HEK293 (cell line): ENCODE results near the gene MOK.

Source experiments
- CTCF ChIA-PET: fragments of 350-600 bp; formaldehyde crosslinking; extraction: SDS; loops from one replicate; lab custom pipeline; 2021; ENCODE audit warnings: antibody characterized with exemption; lab: Yijun Ruan, JAX
- POLR2A ChIA-PET: fragments of 300-600 bp; formaldehyde crosslinking; extraction: SDS; loops from one replicate; lab custom pipeline; 2020; ENCODE audit warnings: antibody characterized with exemption, inconsistent platforms; lab: Yijun Ruan, JAX
- H3K27ac ChIP-seq: fragments of 200-500 bp; sonication (Bioruptor generic); 2 replicates; pipeline ENCODE4 v1.5.1; 2014; ENCODE audit warnings: low read depth, low read length, control low read depth, inconsistent platforms; ENCODE audit errors: extremely low read depth
- H3K36me3 ChIP-seq, 2 experiments: fragments of 200-500 bp in 1 of 2; sonication (Bioruptor generic) in 1 of 2; 1 replicate in 1 of 2; 2 replicates in 1 of 2; pipeline ENCODE4 v1.5.1; 2014 to 2017; ENCODE audit warnings: inconsistent platforms in 2 of 2, low read length in 2 of 2; ENCODE audit not compliant: control insufficient read depth in 2 of 2, insufficient read depth in 1 of 2
- H3K4me1 ChIP-seq: fragments of 200-500 bp; sonication (Bioruptor generic); 2 replicates; pipeline ENCODE4 v1.5.1; 2014; ENCODE audit warnings: mild to moderate bottlenecking, low read length, inconsistent platforms; ENCODE audit not compliant: control insufficient read depth, insufficient read depth
- H3K4me3 ChIP-seq: 2 replicates; pipeline ENCODE4 v1.5.1; 2011; ENCODE audit warnings: low read depth, mild to moderate bottlenecking, control low read depth, low read length, moderate library complexity
- H3K9me3 ChIP-seq: fragments of 200-500 bp; sonication (Bioruptor generic); 2 replicates; pipeline ENCODE4 v1.5.1; 2014; ENCODE audit warnings: low read depth, low read length, inconsistent platforms; ENCODE audit not compliant: control insufficient read depth, insufficient read depth
- ATF2 ChIP-seq: fragments of 450-650 bp; formaldehyde crosslinking; IDR thresholded peaks from 2 replicates; pipeline ENCODE4 v1.5.1; 2016; ENCODE audit warnings: missing biosample characterization, missing genetic modification characterization, low read depth
- BCL11B ChIP-seq: fragments of 450-650 bp; formaldehyde crosslinking; IDR thresholded peaks from 2 replicates; pipeline ENCODE4 v1.5.1; 2016; ENCODE audit warnings: low read depth, missing biosample characterization, missing genetic modification characterization
- GLI4 ChIP-seq: fragments of 450-650 bp; formaldehyde crosslinking; IDR thresholded peaks from 2 replicates; pipeline ENCODE4 v1.5.1; 2016; ENCODE audit warnings: missing biosample characterization, missing genetic modification characterization
- HIC1 ChIP-seq: fragments of 450-650 bp; formaldehyde crosslinking; IDR thresholded peaks from 2 replicates; pipeline ENCODE4 v1.5.1; 2016; ENCODE audit warnings: missing biosample characterization, missing genetic modification characterization
- KLF9 ChIP-seq: fragments of 450-650 bp; formaldehyde crosslinking; IDR thresholded peaks from 2 replicates; pipeline ENCODE4 v1.5.1; 2016; ENCODE audit warnings: missing biosample characterization, missing genetic modification characterization, low read depth
- OSR2 ChIP-seq: fragments of 450-650 bp; formaldehyde crosslinking; IDR thresholded peaks from 2 replicates; pipeline ENCODE4 v1.5.1; 2016; ENCODE audit warnings: missing biosample characterization, missing genetic modification characterization
- SP3 ChIP-seq: fragments of 450-650 bp; formaldehyde crosslinking; IDR thresholded peaks from 2 replicates; pipeline ENCODE4 v1.5.1; 2016; ENCODE audit warnings: missing biosample characterization, missing genetic modification characterization
- YY2 ChIP-seq: fragments of 450-650 bp; formaldehyde crosslinking; IDR thresholded peaks from 2 replicates; pipeline ENCODE4 v1.5.1; 2016; ENCODE audit warnings: missing biosample characterization, missing genetic modification characterization
- ZBTB10 ChIP-seq: fragments of 450-650 bp; formaldehyde crosslinking; IDR thresholded peaks from 2 replicates; pipeline ENCODE4 v1.5.1; 2016; ENCODE audit warnings: missing biosample characterization, missing genetic modification characterization
- ZBTB7A ChIP-seq: fragments of 450-650 bp; formaldehyde crosslinking; IDR thresholded peaks from 2 replicates; pipeline ENCODE4 v1.5.1; 2016; ENCODE audit warnings: low read depth, missing biosample characterization, missing genetic modification characterization
- ZEB2 ChIP-seq: fragments of 450-650 bp; formaldehyde crosslinking; IDR thresholded peaks from 2 replicates; pipeline ENCODE4 v1.5.1; 2016; ENCODE audit warnings: missing biosample characterization, missing genetic modification characterization
- ZNF184 ChIP-seq: fragments of 450-650 bp; IDR thresholded peaks from 2 replicates; pipeline ENCODE4 v1.5.1; 2018; ENCODE audit warnings: missing biosample characterization, mild to moderate bottlenecking, missing genetic modification characterization
- ZNF211 ChIP-seq: fragments of 450-650 bp; formaldehyde crosslinking; IDR thresholded peaks from 2 replicates; pipeline ENCODE4 v1.5.1; 2016; ENCODE audit warnings: low read depth, missing biosample characterization, missing genetic modification characterization
- ZNF248 ChIP-seq: fragments of 450-650 bp; formaldehyde crosslinking; IDR thresholded peaks from 2 replicates; pipeline ENCODE4 v1.5.1; 2017; ENCODE audit warnings: missing biosample characterization, missing genetic modification characterization
- ZNF292 ChIP-seq: fragments of 450-650 bp; formaldehyde crosslinking; IDR thresholded peaks from 2 replicates; pipeline ENCODE4 v1.5.1; 2016; ENCODE audit warnings: low read depth, missing biosample characterization, missing genetic modification characterization, borderline replicate concordance
- ZNF324 ChIP-seq: fragments of 450-650 bp; formaldehyde crosslinking; IDR thresholded peaks from 2 replicates; pipeline ENCODE4 v1.5.1; 2016; ENCODE audit warnings: missing biosample characterization, missing genetic modification characterization
- ZNF354C ChIP-seq: fragments of 450-650 bp; formaldehyde crosslinking; IDR thresholded peaks from 2 replicates; pipeline ENCODE4 v1.5.1; 2016; ENCODE audit warnings: missing biosample characterization, missing genetic modification characterization, low read depth, borderline replicate concordance
- ZNF37A ChIP-seq: fragments of 450-650 bp; IDR thresholded peaks from 2 replicates; pipeline ENCODE4 v1.5.1; 2018; ENCODE audit warnings: missing biosample characterization, missing genetic modification characterization
- ZNF501 ChIP-seq: fragments of 450-650 bp; formaldehyde crosslinking; IDR thresholded peaks from 2 replicates; pipeline ENCODE4 v1.5.1; 2016; ENCODE audit warnings: missing biosample characterization, missing genetic modification characterization
- ZNF626 ChIP-seq: fragments of 450-650 bp; sonication (Bioruptor Pico); formaldehyde crosslinking; IDR thresholded peaks from 2 replicates; pipeline ENCODE4 v1.5.1; 2018; ENCODE audit warnings: missing biosample characterization, missing genetic modification characterization, inconsistent platforms
- ZNF76 ChIP-seq: fragments of 450-650 bp; formaldehyde crosslinking; IDR thresholded peaks from 2 replicates; pipeline ENCODE4; 2016; ENCODE audit warnings: low read depth, missing biosample characterization, missing genetic modification characterization, borderline replicate concordance
- ZNF792 ChIP-seq: fragments of 450-650 bp; formaldehyde crosslinking; IDR thresholded peaks from 2 replicates; pipeline ENCODE4 v1.5.1; 2016; ENCODE audit warnings: missing biosample characterization, missing genetic modification characterization

MOK gene

GRCh38 chr14:102201776-102202175 lies 103.2 kb downstream of the MOK start:
- TF ChIP-seq YY2 (tag by site-specific recombination) (no peak), ZNF37A (tag by site-specific recombination) (no peak)
- no peak overlapping the region for H3K4me3 ChIP-seq
- POLR2A ChIA-PET, result no interaction called here
- H3K36me3 ChIP-seq, result peaks cover 11 to 50% of the 10 kb centered on the region in 2 experiments
- H3K9me3 ChIP-seq, result no peaks in the 10 kb centered on the region
- H3K27ac ChIP-seq, result no peak overlapping the region
- H3K4me1 ChIP-seq, result 0 out of 2 replicates have a peak, but pooled peaks cover 4% of the 10 kb centered on the region
- CTCF ChIA-PET, result interaction anchor here (0.7 to 1.0 kb wide), 3 partner anchors 20 to 116 kb away, joined by 3 to 4 read pairs (median 3); no protein-coding TSS in a partner anchor

GRCh38 chr14:102201353-102201738 lies 103.6 kb downstream of the MOK start:
- Histone ChIP-seq H3K27ac (no peak overlapping the region), H3K4me1 (0 out of 2 replicates have a peak, but pooled peaks cover 4% of the 10 kb centered on the region), H3K9me3 (no peaks in the 10 kb centered on the region), H3K36me3 (peaks cover 11 to 55% of the 10 kb centered on the region in 2 experiments), H3K4me3 (no peak overlapping the region)
- ChIA-PET CTCF (interaction anchor here (0.9 to 1.0 kb wide), 2 partner anchors 20 to 116 kb away, joined by 3 to 4 read pairs; no protein-coding TSS in a partner anchor), POLR2A (no interaction called here)
- no peak for TF ChIP-seq ATF2 (tag by site-specific recombination)
- no peak for TF ChIP-seq ZNF324
- TF ChIP-seq ZBTB10, result no peak
- no peak for TF ChIP-seq ZNF76 (tag by site-specific recombination)
- no peak for TF ChIP-seq ZNF354C (tag by site-specific recombination)
- no peak for TF ChIP-seq ZNF792
- TF ChIP-seq ZNF211, result no peak
- TF ChIP-seq GLI4 (tag by site-specific recombination), result no peak
- no peak for TF ChIP-seq ZNF626 (tag by site-specific recombination)
- TF ChIP-seq SP3, result no peak
- TF ChIP-seq OSR2 (tag by site-specific recombination), result no peak
- no peak for TF ChIP-seq ZEB2
- TF ChIP-seq KLF9 (tag by site-specific recombination), result no peak
- TF ChIP-seq BCL11B, result no peak
- no peak for TF ChIP-seq HIC1
- TF ChIP-seq ZNF501 (tag by site-specific recombination), result no peak
- TF ChIP-seq ZNF292 (tag by site-specific recombination), result no peak
- TF ChIP-seq ZNF184, result no peak
- TF ChIP-seq ZBTB7A (tag by site-specific recombination), result no peak
- TF ChIP-seq ZNF248, result no peak
